Duodenal mucosa (tissue), 2 donors: Measurements from ENCODE around the gene LAMA5.

Source experiments
- H3K27ac ChIP-seq: one replicate; pipeline ENCODE4 v1.7.0; 2013; ENCODE audit warnings: low read depth, low read length
- H3K27me3 ChIP-seq, 2 donors: one replicate each; pipeline ENCODE4 v1.7.0; 2013; ENCODE audit warnings: low read length in 2 of 2, control low read depth in 1 of 2; ENCODE audit not compliant: insufficient read depth in 2 of 2, control insufficient read depth in 1 of 2
- H3K36me3 ChIP-seq, 2 donors: one replicate each; pipeline ENCODE4 v1.7.0; 2013; ENCODE audit warnings: low read length in 2 of 2, control low read depth in 1 of 2; ENCODE audit not compliant: insufficient read depth in 2 of 2, control insufficient read depth in 1 of 2
- H3K4me1 ChIP-seq, 2 donors: one replicate each; pipeline ENCODE4 v1.7.0; 2013; ENCODE audit warnings: low read length in 2 of 2, control low read depth in 1 of 2; ENCODE audit not compliant: insufficient read depth in 2 of 2, control insufficient read depth in 1 of 2
- H3K4me3 ChIP-seq, 2 donors: one replicate each; pipeline ENCODE4 v1.7.0; 2013; ENCODE audit warnings: low read length in 2 of 2, low read depth in 1 of 2
- H3K9ac ChIP-seq, 2 donors: one replicate each; pipeline ENCODE4 v1.7.0; 2013; ENCODE audit warnings: low read length in 2 of 2, low read depth in 1 of 2
- H3K9me3 ChIP-seq, 2 donors: one replicate each; pipeline ENCODE4 v1.7.0; 2013; ENCODE audit warnings: low read length in 2 of 2, control low read depth in 1 of 2; ENCODE audit not compliant: control insufficient read depth in 1 of 2

Gene LAMA5

DNA sequence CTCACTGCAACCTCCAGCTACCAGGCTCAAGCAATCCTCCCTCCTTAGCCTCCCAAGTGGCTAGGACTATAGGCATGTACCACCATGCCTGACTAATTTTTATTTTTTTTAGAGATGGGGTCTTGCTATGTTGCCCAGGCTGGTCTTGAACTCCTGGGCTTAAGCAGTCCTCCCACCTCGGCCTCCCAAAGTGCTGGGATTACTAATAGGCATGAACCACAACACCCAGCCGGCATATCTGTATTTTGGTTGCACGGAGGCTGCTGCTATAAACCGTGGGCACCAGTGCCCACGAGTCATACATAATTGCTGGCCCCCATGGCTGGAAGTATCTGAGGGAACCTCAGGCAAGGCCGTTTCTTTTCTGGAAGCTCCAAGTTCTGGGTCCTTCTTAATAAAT is 82.7 kb downstream of the LAMA5 start:
- no peak overlapping the region for H3K27ac ChIP-seq
- no peak overlapping the region for H3K9ac ChIP-seq
- no peaks in the 10 kb centered on the region for H3K27me3 ChIP-seq
- no peaks in the 10 kb centered on the region for H3K9me3 ChIP-seq
- H3K4me1 ChIP-seq = no peaks in the 10 kb centered on the region
- H3K36me3 ChIP-seq = peaks cover 36 to 92% of the 10 kb centered on the region in 2 donors
- H3K4me3 ChIP-seq = no peak overlapping the region

DNA sequence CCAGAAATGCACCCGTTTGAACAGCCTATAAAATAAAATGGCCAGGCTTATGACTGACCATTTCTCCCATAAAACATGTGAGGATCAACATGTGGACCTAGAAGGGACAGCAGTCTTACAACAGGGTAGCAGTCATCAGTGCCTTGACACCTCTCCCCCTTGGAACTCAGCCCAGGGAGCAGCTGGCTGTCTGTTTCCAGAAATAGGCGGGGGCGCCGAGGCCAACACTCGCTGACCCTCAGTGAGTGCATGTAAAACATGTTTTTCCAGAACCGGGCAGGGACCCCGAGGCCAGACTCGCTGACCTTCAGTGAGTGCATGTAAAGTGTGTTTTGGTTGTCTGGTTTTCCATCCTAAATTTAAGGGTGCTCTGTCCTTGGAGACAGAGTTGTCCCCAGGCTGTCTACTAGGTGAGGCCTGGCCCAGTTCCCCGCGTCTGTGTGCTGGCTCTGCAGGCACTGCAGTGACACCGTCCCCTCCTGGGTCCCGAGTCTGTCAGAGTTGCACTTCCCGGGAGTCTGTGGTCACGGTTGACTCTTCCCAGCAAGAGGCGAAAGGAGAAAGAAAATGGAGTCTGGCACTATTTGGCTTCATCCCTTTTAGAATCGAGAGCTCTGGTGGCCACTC is 84.1 kb downstream of the LAMA5 start:
- Histone ChIP-seq H3K27ac (no peak overlapping the region), H3K36me3 (peaks cover 36 to 98% of the 10 kb centered on the region in 2 donors), H3K27me3 (no peaks in the 10 kb centered on the region), H3K4me1 (no peaks in the 10 kb centered on the region), H3K9ac (no peak overlapping the region), H3K9me3 (no peaks in the 10 kb centered on the region), H3K4me3 (no peak overlapping the region)

DNA sequence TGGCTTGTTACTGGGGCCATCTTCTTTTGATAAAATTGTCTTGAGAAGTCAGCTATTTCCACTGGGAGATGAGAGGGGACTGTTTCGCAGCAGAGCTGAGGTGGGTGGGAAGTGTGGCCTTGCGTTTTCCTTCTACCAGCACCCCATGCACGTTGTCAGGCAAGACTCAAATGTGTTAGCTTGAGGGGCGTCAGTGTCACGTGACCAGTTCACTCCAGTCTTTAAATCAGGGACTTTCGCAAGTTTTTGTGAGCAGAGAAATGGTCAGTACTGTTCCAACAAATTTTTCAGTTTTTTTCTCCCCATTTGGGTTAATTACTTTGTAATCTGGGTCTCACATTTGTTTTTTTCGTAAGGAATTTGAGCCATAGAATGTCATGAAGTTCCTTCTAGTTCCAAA is 85.0 kb downstream of the LAMA5 start:
- Histone ChIP-seq H3K4me3 (no peak overlapping the region), H3K27ac (no peak overlapping the region), H3K9me3 (no peaks in the 10 kb centered on the region), H3K9ac (no peak overlapping the region), H3K4me1 (no peaks in the 10 kb centered on the region), H3K36me3 (peaks cover 43 to 97% of the 10 kb centered on the region in 2 donors), H3K27me3 (no peaks in the 10 kb centered on the region)

DNA sequence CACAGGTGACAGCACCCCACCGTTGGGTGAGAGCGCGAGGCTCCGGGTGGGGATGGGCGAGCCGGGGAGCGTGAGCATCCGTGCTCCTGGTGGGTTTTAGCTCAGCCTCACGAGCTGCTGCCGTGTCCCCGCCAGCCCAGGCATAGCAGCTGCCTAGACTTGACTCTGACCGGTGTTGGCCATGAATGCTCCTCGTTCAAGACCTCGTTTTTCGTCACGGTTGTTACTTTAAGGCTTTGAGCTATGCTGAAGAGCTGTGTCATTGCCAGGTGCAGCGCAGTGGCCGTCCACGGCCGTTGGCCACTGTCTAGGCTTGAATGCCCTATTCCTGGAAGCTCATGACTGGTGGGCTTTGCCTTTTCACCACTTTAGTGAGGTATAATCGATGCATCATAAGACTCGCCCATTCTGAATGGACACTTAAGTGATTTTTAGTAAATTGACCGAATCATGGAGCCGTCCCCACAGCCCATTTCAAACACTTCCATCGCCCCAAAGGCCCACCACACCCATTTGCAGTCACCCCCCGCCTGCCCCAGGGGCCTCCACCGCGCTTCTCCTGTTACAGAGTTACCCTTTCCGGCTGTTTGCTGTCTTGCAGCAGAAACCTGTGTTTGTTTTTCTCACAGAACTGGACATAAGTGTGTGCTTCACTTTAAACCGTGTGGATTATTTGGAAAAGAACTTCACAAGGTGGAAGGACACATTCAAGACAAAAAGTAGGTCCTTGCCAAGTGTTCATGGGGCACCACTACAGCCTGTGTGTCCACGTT is 85.8 kb downstream of the LAMA5 start:
- H3K4me3 ChIP-seq = no peak overlapping the region
- no peak overlapping the region for H3K27ac ChIP-seq
- H3K36me3 ChIP-seq = peaks cover 43 to 94% of the 10 kb centered on the region in 2 donors
- no peaks in the 10 kb centered on the region for H3K27me3 ChIP-seq
- H3K9ac ChIP-seq = no peak overlapping the region
- H3K9me3 ChIP-seq = no peaks in the 10 kb centered on the region
- H3K4me1 ChIP-seq = no peaks in the 10 kb centered on the region

DNA sequence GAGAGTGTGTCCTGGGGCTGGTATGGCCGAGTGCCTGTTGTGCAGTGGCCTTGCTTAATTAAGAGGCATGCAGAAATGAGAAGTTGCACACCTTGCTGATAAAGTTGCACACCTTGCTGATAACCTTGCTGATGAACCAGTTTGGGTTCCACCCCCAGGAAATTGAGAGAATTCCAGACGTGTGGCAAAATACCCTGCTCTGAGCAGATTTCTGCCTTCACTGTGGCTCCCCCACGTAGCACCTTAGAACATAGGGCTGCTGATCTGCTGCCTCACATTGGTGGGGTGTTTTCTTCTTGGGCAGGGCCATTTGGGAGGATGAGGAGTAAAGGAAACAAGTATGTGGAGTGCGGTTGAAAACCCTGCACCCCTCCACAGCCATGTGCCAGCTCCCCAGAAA is 86.8 kb downstream of the LAMA5 start:
- no peak overlapping the region for H3K27ac ChIP-seq
- H3K9me3 ChIP-seq = no peaks in the 10 kb centered on the region
- no peaks in the 10 kb centered on the region for H3K27me3 ChIP-seq
- H3K4me1 ChIP-seq = no peaks in the 10 kb centered on the region
- H3K4me3 ChIP-seq = no peak overlapping the region
- H3K9ac ChIP-seq = no peak overlapping the region
- H3K36me3 ChIP-seq = peaks cover 42 to 93% of the 10 kb centered on the region in 2 donors

DNA sequence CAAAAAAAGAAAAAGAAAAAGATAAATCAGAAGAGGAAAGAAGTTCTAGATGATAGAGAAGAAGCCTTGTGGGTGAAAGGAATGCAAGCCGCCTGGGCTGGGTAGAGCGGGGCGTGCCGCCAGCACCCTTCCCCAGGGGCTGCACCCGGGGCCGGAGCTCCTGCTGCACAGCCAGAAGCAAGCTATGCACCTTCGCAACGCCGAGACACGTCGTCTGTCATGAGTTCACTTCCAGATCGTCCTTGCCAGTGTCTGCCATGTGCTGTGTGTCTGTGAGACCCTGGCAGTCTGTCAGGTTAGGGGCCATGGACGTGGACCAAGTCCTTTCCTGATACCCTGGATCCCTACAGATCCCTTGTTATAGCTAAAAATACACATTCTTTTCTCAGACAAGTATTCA is 89.9 kb downstream of the LAMA5 start:
- peaks cover 53 to 93% of the 10 kb centered on the region in 2 donors for H3K36me3 ChIP-seq
- no peak overlapping the region for H3K27ac ChIP-seq
- no peaks in the 10 kb centered on the region for H3K9me3 ChIP-seq
- H3K4me3 ChIP-seq = no peak overlapping the region
- no peaks in the 10 kb centered on the region for H3K4me1 ChIP-seq
- H3K9ac ChIP-seq = no peak overlapping the region
- no peaks in the 10 kb centered on the region for H3K27me3 ChIP-seq

DNA sequence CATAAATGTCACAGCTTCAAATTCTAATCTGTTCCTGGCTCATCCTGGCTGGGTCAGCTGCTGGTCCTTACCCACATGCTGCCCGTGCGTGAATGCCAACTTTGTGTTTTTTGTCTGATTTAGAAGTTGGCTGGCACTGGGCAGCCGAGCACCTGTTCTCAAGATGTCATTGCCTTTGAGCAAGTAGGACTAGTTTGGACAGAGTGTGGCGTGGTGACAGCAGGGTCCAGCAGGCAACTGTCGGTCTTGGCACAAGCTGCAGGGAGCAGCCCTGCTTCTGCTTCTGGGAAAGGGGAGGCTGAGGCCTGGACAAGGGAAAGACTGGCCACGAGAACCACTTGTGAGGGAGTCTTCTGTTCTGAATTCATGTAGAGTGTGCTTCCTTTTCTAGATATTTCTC is 90.7 kb downstream of the LAMA5 start:
- Histone ChIP-seq H3K9me3 (no peaks in the 10 kb centered on the region), H3K36me3 (peaks cover 48 to 93% of the 10 kb centered on the region in 2 donors), H3K27ac (no peak overlapping the region), H3K27me3 (no peaks in the 10 kb centered on the region), H3K4me1 (no peaks in the 10 kb centered on the region), H3K4me3 (no peak overlapping the region), H3K9ac (no peak overlapping the region)

DNA sequence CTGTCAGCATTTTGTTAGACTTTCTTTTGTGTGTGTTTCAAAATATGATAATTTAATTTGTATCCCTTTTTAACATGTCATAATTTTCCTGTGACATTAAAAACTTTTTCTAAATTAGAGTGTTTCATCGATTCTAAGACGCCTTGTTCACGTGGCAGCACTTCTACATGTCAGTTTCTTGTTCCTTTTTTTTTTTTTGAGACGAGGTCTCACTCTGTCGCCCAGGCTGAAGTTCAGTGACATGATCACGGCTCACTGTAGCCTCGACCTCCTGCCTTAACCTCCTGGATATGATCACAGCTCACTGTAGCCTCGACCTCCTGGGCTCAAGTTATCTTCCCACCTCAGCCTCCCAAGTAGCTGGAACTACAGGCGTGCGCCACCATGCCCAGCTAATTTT is 91.9 kb downstream of the LAMA5 start:
- Histone ChIP-seq H3K36me3 (peaks cover 41 to 87% of the 10 kb centered on the region in 2 donors), H3K4me3 (no peak overlapping the region), H3K27me3 (no peaks in the 10 kb centered on the region), H3K9me3 (no peaks in the 10 kb centered on the region), H3K9ac (no peak overlapping the region), H3K4me1 (no peaks in the 10 kb centered on the region), H3K27ac (no peak overlapping the region)

DNA sequence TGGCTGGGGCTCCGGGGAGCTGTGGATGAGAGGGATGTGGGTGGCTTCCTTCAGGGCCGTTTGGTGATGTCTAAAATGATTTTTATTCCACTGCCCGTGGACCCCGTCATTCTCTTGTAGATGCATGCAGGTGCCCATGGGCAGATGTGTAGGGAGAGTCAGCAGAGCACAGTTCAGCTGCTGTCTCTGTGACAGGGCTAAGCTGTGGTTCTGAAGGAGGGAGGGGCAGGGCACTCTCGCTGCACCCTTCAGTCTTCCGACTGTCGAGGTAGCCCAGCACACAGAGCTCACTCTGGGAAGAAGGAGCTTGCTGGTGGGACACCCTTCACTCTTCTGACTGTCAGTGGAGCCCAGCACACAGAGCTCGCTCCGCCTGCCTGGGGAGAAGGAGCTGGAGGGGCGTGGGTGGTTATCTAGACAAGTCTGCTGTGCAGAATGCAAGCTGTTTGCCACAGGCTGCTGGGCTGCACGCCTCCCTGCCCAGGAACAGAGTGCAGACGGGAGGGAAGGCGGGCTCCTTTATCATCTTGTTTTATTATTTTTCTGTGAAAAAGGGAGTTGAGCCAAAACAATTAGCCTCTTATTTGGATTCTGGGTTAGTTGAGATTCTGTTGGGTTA is 92.7 kb downstream of the LAMA5 start:
- no peaks in the 10 kb centered on the region for H3K27me3 ChIP-seq
- H3K9me3 ChIP-seq = no peaks in the 10 kb centered on the region
- peaks cover 42 to 84% of the 10 kb centered on the region in 2 donors for H3K36me3 ChIP-seq
- no peak overlapping the region for H3K9ac ChIP-seq
- no peak overlapping the region for H3K4me3 ChIP-seq
- no peak overlapping the region for H3K27ac ChIP-seq
- H3K4me1 ChIP-seq = no peaks in the 10 kb centered on the region

DNA sequence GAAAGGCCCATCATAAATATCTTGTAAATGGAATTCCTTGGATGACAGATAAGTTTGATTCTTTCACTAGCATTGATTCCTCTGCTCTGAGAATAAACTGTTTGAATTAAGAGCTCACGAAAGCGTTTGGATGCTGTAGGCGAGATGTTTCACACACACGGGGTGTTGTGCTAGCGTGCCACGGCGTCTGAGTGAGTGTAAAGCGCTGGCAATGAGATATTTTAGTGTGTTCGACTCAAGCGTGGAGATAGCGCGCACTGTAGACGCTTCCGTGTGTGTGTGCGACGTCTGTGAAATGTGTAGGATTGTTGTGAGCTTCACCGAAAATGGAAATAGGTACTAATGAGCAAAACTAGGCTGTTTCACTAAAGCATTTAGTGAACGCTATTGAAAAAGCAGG is 93.7 kb downstream of the LAMA5 start:
- Histone ChIP-seq H3K4me1 (no peaks in the 10 kb centered on the region), H3K27me3 (no peaks in the 10 kb centered on the region), H3K36me3 (peaks cover 45 to 81% of the 10 kb centered on the region in 2 donors), H3K4me3 (no peak overlapping the region), H3K9ac (no peak overlapping the region), H3K27ac (no peak overlapping the region), H3K9me3 (no peaks in the 10 kb centered on the region)
